ENCODE results near the gene SSU72.
A peak's percentile ranks its signal among the peaks of the same experiment; 100 is the strongest.

The SSU72 gene

GRCh38 chr1:1573843-1574720 lies 581 bp downstream of the SSU72 start:
- Histone ChIP-seq H2AFZ (ENCODE audit: low read depth, low read length, severe bottlenecking) (peak overlapping the region; percentile 68), H3K27me3 (ENCODE audit: low read length) (no peaks in the 10 kb centered on the region), H3K79me2 (ENCODE audit: insufficient read depth, low read length) (peaks cover 52% of the 10 kb centered on the region), H3K9ac (ENCODE audit: low read length) (peak overlapping the region; percentile 100), H3K36me3 (ENCODE audit: low read length) (no peaks in the 10 kb centered on the region), H3K9me2 (replicated peaks; ENCODE audit: insufficient read depth, low read length) (no peaks in the 10 kb centered on the region), H3K9me3 (ENCODE audit: insufficient read depth, low read length) (no peaks in the 10 kb centered on the region), H3K4me3 (ENCODE audit: insufficient read depth, low read length, poor library complexity, severe bottlenecking) (peak overlapping the region; percentile 95), H3F3A (ENCODE audit: insufficient read depth) (no peaks in the 10 kb centered on the region), H4K20me1 (ENCODE audit: low read depth, low read length) (peaks cover 16% of the 10 kb centered on the region), H3K4me2 (ENCODE audit: low read depth, low read length, poor library complexity, severe bottlenecking) (peak overlapping the region; percentile 93), H3K27ac (ENCODE audit: low read depth, low read length) (peak overlapping the region; percentile 61)
- TF ChIP-seq EZH2phosphoT487 (conservative IDR thresholded peaks at IDR 0.05; ENCODE audit: low read length) (no peak), CTCF (IDR thresholded peaks at IDR 0.05; ENCODE audit: insufficient read depth, low read length, poor library complexity, severe bottlenecking) (no peak)

GRCh38 chr1:1569341-1569740 lies 5.3 kb downstream of the SSU72 start:
- no peaks in the 10 kb centered on the region for H3K9me3 ChIP-seq (ENCODE audit: insufficient read depth, low read length)
- TF ChIP-seq CTCF (IDR thresholded peaks at IDR 0.05; ENCODE audit: insufficient read depth, low read length, poor library complexity, severe bottlenecking): no peak
- no peak for TF ChIP-seq EZH2phosphoT487 (conservative IDR thresholded peaks at IDR 0.05; ENCODE audit: low read length)
- no peak overlapping the region for H3K27ac ChIP-seq (ENCODE audit: low read depth, low read length)
- no peak overlapping the region for H2AFZ ChIP-seq (ENCODE audit: low read depth, low read length, severe bottlenecking)
- H3K36me3 ChIP-seq (ENCODE audit: low read length): no peaks in the 10 kb centered on the region; the same call in 1 of the 2 replicates
- peaks cover 98% of the 10 kb centered on the region for H3K79me2 ChIP-seq (ENCODE audit: insufficient read depth, low read length)
- H3F3A ChIP-seq (ENCODE audit: insufficient read depth): no peaks in the 10 kb centered on the region
- H4K20me1 ChIP-seq (ENCODE audit: low read depth, low read length): peaks cover 29% of the 10 kb centered on the region
- no peak overlapping the region for H3K4me3 ChIP-seq (ENCODE audit: insufficient read depth, low read length, poor library complexity, severe bottlenecking)
- no peak overlapping the region for H3K4me2 ChIP-seq (ENCODE audit: low read depth, low read length, poor library complexity, severe bottlenecking)
- H3K27me3 ChIP-seq (ENCODE audit: low read length): no peaks in the 10 kb centered on the region
- no peaks in the 10 kb centered on the region for H3K9me2 ChIP-seq (replicated peaks; ENCODE audit: insufficient read depth, low read length)
- no peak overlapping the region for H3K9ac ChIP-seq (ENCODE audit: low read length)

- Histone ChIP-seq H3K27me3 (ENCODE audit: low read length) (no peaks in the 10 kb centered on the region), H3K36me3 (ENCODE audit: low read length) (no peaks in the 10 kb centered on the region; the same call in 1 of the 2 replicates), H3K4me3 (ENCODE audit: insufficient read depth, low read length, poor library complexity, severe bottlenecking) (no peak overlapping the region), H3K4me2 (ENCODE audit: low read depth, low read length, poor library complexity, severe bottlenecking) (no peak overlapping the region), H3K79me2 (ENCODE audit: insufficient read depth, low read length) (peaks cover 84% of the 10 kb centered on the region), H3F3A (ENCODE audit: insufficient read depth) (no peaks in the 10 kb centered on the region), H2AFZ (ENCODE audit: low read depth, low read length, severe bottlenecking) (no peak overlapping the region), H4K20me1 (ENCODE audit: low read depth, low read length) (peaks cover 25% of the 10 kb centered on the region), H3K9ac (ENCODE audit: low read length) (no peak overlapping the region), H3K9me3 (ENCODE audit: insufficient read depth, low read length) (no peaks in the 10 kb centered on the region), H3K27ac (ENCODE audit: low read depth, low read length) (no peak overlapping the region), H3K9me2 (replicated peaks; ENCODE audit: insufficient read depth, low read length) (no peaks in the 10 kb centered on the region)
- TF ChIP-seq CTCF (IDR thresholded peaks at IDR 0.05; ENCODE audit: insufficient read depth, low read length, poor library complexity, severe bottlenecking) (no peak), EZH2phosphoT487 (conservative IDR thresholded peaks at IDR 0.05; ENCODE audit: low read length) (no peak)
Observed at GRCh38 chr1:1567891-1568291, 6.8 kb downstream of the SSU72 start.
